Heart right ventricle (tissue), 16 donors: ENCODE measurements around the gene EIF4E3. TPM values are rescaled to one million over a fixed set of nuclear protein-coding genes. Genes with fewer than 3 reads are reported as not detected.

Source experiments
- ATAC-seq, 8 donors: fragments of 200-7000 bp; cut with Tn5 transposase; one replicate each; pipeline ENCODE4 v1.9.1; 2020; ENCODE audit warnings: mild to moderate bottlenecking in 8 of 8, moderate library complexity in 8 of 8, moderate number of reproducible peaks in 1 of 8
- DNase-seq, 2 donors: peaks; one replicate each; pipeline ENCODE4 v3.0.0-alpha.2; 2020
- H3K27ac ChIP-seq, 10 donors: fragments of 200-600 bp; sonication (generic) in 2 of 10; one replicate each; pipeline versions ENCODE4 v1.5.0 to v1.8.0; 2020 to 2022; ENCODE audit warnings: mild to moderate bottlenecking in 3 of 10
- H3K27me3 ChIP-seq, 7 donors: fragments of 200-600 bp; one replicate each; pipeline ENCODE4 v1.8.0; 2021 to 2022; ENCODE audit warnings: mild to moderate bottlenecking in 2 of 7
- H3K36me3 ChIP-seq, 9 donors: fragments of 200-600 bp; sonication (generic) in 1 of 9; one replicate each; pipeline versions ENCODE4 v1.5.0 to v1.8.0; 2020 to 2022; ENCODE audit warnings: mild to moderate bottlenecking in 2 of 9
- H3K4me1 ChIP-seq, 9 donors: fragments of 200-600 bp; sonication (generic) in 1 of 9; one replicate each; pipeline versions ENCODE4 v1.5.0 to v1.8.0; 2020 to 2022; ENCODE audit warnings: mild to moderate bottlenecking in 4 of 9
- H3K4me3 ChIP-seq, 10 donors: fragments of 200-600 bp; sonication (generic) in 2 of 10; one replicate each; pipeline versions ENCODE4 v1.5.0 to v1.8.0; 2020 to 2022; ENCODE audit warnings: mild to moderate bottlenecking in 7 of 10, moderate library complexity in 2 of 10
- H3K9me3 ChIP-seq, 11 donors: fragments of 200-600 bp in 10 of 11; sonication (generic) in 2 of 11; one replicate each; pipeline versions ENCODE4 v1.5.0 to v1.8.0; 2013 to 2022; ENCODE audit warnings: mild to moderate bottlenecking in 2 of 11, control low read depth in 1 of 11, moderate library complexity in 1 of 11
- CTCF ChIP-seq, 9 donors: fragments of 200-600 bp; sonication (generic) in 2 of 9; IDR thresholded peaks; one replicate each; pipeline versions ENCODE4 v1.5.0 to v1.8.0; 2021 to 2022; ENCODE audit warnings: antibody characterized with exemption in 9 of 9, mild to moderate bottlenecking in 5 of 9, moderate library complexity in 1 of 9
- WGBS, 2 donors: extraction: QIAGEN DNeasy Blood & Tissue Kit; methylation state at CpG; one replicate each; pipeline ENCODE4 v1.1.7; 2013; ENCODE audit warnings: inconsistent platforms in 1 of 2; 5-methylcytosine and 5-hydroxymethylcytosine counted together
- intact Hi-C, 10 donors: fragments of 100-400 bp; cut with DNase I; formaldehyde crosslinking; loops; one replicate each; pipeline versions ENCODE4 v1.11.1 to v1.14.2; 2022
- polyA plus RNA-seq, 2 donors: library from polyadenylated mRNA; stranded (reverse); fragments of 200-250 nt; gene quantifications; one replicate each; pipeline ENCODE4 v1.2.3, GENCODE V29; 2013
- total RNA-seq, 10 donors: library from RNA; stranded (reverse); fragmentation: NEBNext Ultra II Directional in 3 of 10; extraction: Animal tissue kit (Norgen Biotek cat#: 25700) in 3 of 10; gene quantifications; one replicate each; pipeline versions ENCODE4 v1.2.1 to v1.2.4, GENCODE V29; 2021 to 2023
- donor health status: Arrhythmogenic right ventricular cardiomyopathy.
- donor health status: ischemic (EF 13 %, LVEDD 7.1; RV severe dilation, severe dysfunction).
- donor health status: healthy with polysubstance abuse.
- donor health status: DM: no; HTN: yes; CAD: no.
- donor health status: DM: no; HTN: no; CAD: no.
- donor health status: ischemic (EF 25% LVEDD 6.9; RV normal size, moderate dysfunction).
- donor health status: ischemic (EF 25% LVEDD 5.7; RV mildly dilated, moderate dysfunction).
- donor health status: healthy.
- donor health status: DM: yes; HTN: yes; CAD: no.
- donor health status: Ischemic cardiomyopathy.
- donor health status: ischemic (EF 35%, LVEDD 5.7; RV mildly dilated, moderate dysfunction).
- donor health status: nonischemic (EF 11% LVEDD 7.7; RV severe dilation, severe dysfunction).
- donor health status: DM: yes; HTN: yes; CAD: no.
- donor health status: PGD.
- donor health status: ischemic (EF 29% LVEDD 5.4; RV normal size, mild dysfunction).
- donor health status: nonischemic (EF 23%, LVEDD 6.1; RV moderate dilation, normal function).

Gene EIF4E3
- total and polyA plus RNA-seq, 12 donors: 12.9 to 58.1 (median 52.5) TPM

GRCh38 chr3:71646971-71647370, 78.2 kb downstream of the EIF4E3 start:
- ATAC-seq (no peak), DNase-seq (no peak)
- H3K4me1 ChIP-seq: peaks cover 0 to 10% (median 0%) of the 10 kb centered on the region in 9 donors
- no peak overlapping the region for H3K27ac ChIP-seq
- intact Hi-C loops: no loop called here
- no peaks in the 10 kb centered on the region for H3K9me3 ChIP-seq
- H3K36me3 ChIP-seq: no peaks in the 10 kb centered on the region
- no peak overlapping the region for H3K4me3 ChIP-seq
- H3K27me3 ChIP-seq: no peaks in the 10 kb centered on the region
- no peak for TF ChIP-seq CTCF (IDR thresholded peaks at IDR 0.05)

- Histone ChIP-seq H3K9me3 (no peaks in the 10 kb centered on the region), H3K27me3 (no peaks in the 10 kb centered on the region), H3K27ac (no peak overlapping the region), H3K4me3 (no peak overlapping the region), H3K36me3 (no peaks in the 10 kb centered on the region), H3K4me1 (peaks cover 0 to 5% (median 0%) of the 10 kb centered on the region in 9 donors)
- intact Hi-C loops: no loop called here
- ATAC-seq (no peak), DNase-seq (no peak)
- WGBS, 2 donors: 95 to 100% methylated on average over 3 of the region's 3 CpGs
- no peak for TF ChIP-seq CTCF (IDR thresholded peaks at IDR 0.05)
These were observed 80.1 kb downstream of the EIF4E3 start for GRCh38 chr3:71645140-71645539.

GRCh38 chr3:71641674-71642073, 83.5 kb downstream of the EIF4E3 start:
- TF ChIP-seq CTCF (IDR thresholded peaks at IDR 0.05): no peak
- ATAC-seq (no peak), DNase-seq (no peak)
- no peaks in the 10 kb centered on the region for H3K27me3 ChIP-seq
- no peaks in the 10 kb centered on the region for H3K4me1 ChIP-seq
- H3K4me3 ChIP-seq: no peak overlapping the region
- no peak overlapping the region for H3K27ac ChIP-seq
- intact Hi-C loops: no loop called here
- H3K36me3 ChIP-seq: no peaks in the 10 kb centered on the region
- no peaks in the 10 kb centered on the region for H3K9me3 ChIP-seq
- WGBS, 2 donors: 94% methylated on average over 4 of the region's 4 CpGs

DNA sequence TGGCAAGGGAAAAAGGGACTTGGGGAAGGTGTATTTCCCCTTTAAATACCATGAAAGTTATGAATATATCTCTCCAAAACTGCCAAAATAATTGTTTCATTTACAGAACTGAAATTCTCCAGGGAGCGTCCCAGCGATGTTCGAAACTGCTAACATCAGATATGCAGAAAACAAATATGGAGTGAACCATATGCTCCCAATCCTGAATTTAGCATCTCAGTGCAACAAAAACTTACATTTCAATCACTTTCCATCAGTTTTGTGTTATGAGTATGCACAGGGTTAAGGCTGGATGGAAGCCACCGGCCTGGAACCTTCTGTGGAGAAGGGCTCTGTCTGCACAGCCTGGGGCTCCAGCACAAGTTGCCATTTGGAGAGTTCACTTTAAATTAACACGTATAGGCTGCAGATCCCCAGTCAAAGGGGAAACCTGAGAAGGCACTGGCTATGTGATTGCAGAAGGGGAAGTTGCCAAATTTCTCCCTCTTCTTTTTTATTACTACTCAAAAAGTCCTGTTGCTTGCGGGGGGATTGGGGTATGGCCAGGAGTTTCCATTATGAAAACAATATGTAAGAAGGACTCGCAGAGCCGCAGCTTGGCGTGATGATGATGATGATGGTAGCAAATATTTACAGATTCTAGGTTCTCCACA, 84.7 kb downstream of the EIF4E3 start:
- Histone ChIP-seq H3K27me3 (no peaks in the 10 kb centered on the region), H3K4me1 (no peaks in the 10 kb centered on the region), H3K9me3 (no peaks in the 10 kb centered on the region), H3K36me3 (no peaks in the 10 kb centered on the region), H3K27ac (no peak overlapping the region), H3K4me3 (no peak overlapping the region)
- TF ChIP-seq CTCF (IDR thresholded peaks at IDR 0.05): no peak
- ATAC-seq (no peak), DNase-seq (no peak)
- intact Hi-C loops: no loop called here
- 79 to 80% methylated on average over 9 of the region's 9 CpGs for WGBS, 2 donors
